BE2C (cell line): ENCODE measurements around the gene SRCAP.

Experiments
- DNase-seq: peaks from one replicate; pipeline ENCODE4 v3.0.0-alpha.2; 2020
- H3K27me3 ChIP-seq: fragments of 250-450 bp; sonication (Bioruptor Pico); 2 replicates; pipeline ENCODE4 v1.5.1; 2020; ENCODE audit warnings: mild to moderate bottlenecking
- H3K36me3 ChIP-seq: fragments of 250-450 bp; sonication (Bioruptor Pico); 2 replicates; pipeline ENCODE4 v1.5.1; 2020; ENCODE audit warnings: mild to moderate bottlenecking
- H3K4me1 ChIP-seq: fragments of 250-450 bp; sonication (Bioruptor Pico); 2 replicates; pipeline ENCODE4 v1.5.1; 2020
- H3K4me3 ChIP-seq: 2 replicates; pipeline ENCODE4 v1.5.1; 2011; ENCODE audit warnings: low read depth, low read length
- H3K9me3 ChIP-seq: fragments of 250-450 bp; sonication (Bioruptor Pico); 2 replicates; pipeline ENCODE4 v1.5.1; 2020
- TF ChIP-seq, protein P1 (sequence below): IDR thresholded peaks from 2 replicates; pipeline ENCODE4 v1.5.1; 2012; ENCODE audit warnings: mild to moderate bottlenecking, low read depth, low read length

SRCAP gene

DNA sequence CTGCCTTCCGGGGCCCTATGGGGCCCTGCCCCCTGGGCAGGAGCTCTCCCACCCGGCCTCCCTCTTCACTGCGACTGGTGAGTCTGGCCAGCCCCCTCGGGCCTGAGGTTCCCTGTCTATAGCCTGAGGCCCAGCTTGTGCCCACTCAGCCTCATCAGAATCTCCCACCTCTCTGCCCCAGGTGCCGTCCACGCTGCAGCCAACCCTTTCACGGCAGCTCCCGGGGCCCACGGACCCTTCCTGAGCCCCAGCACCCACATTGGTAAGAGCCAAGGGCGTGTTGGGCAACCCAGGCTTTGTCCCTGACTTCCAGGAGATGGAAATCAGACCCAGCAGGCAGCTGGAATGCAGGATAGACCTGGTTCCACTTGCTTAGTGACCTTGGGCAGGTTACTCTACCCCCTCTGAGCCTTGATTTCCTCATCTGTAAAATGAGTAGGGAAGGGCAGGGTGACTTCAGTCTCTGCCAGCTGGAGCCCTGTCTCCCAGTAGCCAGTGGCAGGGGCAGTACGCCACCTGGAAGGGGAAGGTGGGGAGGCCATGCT, 31.5 kb upstream of the SRCAP start:
- H3K4me1 ChIP-seq = no peaks in the 10 kb centered on the region
- DNase-seq = no peak
- H3K4me3 ChIP-seq = no peak overlapping the region
- TF ChIP-seq, protein P1, sequence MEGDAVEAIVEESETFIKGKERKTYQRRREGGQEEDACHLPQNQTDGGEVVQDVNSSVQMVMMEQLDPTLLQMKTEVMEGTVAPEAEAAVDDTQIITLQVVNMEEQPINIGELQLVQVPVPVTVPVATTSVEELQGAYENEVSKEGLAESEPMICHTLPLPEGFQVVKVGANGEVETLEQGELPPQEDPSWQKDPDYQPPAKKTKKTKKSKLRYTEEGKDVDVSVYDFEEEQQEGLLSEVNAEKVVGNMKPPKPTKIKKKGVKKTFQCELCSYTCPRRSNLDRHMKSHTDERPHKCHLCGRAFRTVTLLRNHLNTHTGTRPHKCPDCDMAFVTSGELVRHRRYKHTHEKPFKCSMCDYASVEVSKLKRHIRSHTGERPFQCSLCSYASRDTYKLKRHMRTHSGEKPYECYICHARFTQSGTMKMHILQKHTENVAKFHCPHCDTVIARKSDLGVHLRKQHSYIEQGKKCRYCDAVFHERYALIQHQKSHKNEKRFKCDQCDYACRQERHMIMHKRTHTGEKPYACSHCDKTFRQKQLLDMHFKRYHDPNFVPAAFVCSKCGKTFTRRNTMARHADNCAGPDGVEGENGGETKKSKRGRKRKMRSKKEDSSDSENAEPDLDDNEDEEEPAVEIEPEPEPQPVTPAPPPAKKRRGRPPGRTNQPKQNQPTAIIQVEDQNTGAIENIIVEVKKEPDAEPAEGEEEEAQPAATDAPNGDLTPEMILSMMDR = no peak
- no peaks in the 10 kb centered on the region for H3K27me3 ChIP-seq
- no peaks in the 10 kb centered on the region for H3K9me3 ChIP-seq
- H3K36me3 ChIP-seq = peaks cover 62% of the 10 kb centered on the region

DNA sequence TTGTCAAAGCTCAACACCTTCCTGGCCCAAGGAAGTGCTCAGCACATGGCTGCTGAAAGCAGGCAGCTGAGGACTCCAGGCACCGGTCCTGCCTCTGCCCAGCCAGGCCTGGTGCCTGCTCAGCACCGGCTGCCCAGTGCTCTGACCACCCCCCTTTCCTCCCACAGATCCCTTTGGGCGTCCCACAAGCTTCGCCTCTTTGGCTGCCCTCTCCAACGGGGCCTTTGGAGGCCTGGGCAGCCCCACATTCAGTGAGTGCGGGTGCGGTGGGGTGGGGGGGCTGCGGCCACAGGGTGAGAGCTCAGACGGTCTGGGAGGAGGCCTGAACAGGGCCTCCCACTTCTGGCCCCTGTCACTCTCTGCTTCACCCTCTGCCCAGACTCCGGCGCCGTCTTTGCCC, 30.6 kb upstream of the SRCAP start:
- TF ChIP-seq, protein P1 = no peak
- H3K4me1 ChIP-seq = no peaks in the 10 kb centered on the region
- no peak for DNase-seq
- no peaks in the 10 kb centered on the region for H3K9me3 ChIP-seq
- no peak overlapping the region for H3K4me3 ChIP-seq
- H3K36me3 ChIP-seq = peaks cover 52% of the 10 kb centered on the region
- H3K27me3 ChIP-seq = no peaks in the 10 kb centered on the region

DNA sequence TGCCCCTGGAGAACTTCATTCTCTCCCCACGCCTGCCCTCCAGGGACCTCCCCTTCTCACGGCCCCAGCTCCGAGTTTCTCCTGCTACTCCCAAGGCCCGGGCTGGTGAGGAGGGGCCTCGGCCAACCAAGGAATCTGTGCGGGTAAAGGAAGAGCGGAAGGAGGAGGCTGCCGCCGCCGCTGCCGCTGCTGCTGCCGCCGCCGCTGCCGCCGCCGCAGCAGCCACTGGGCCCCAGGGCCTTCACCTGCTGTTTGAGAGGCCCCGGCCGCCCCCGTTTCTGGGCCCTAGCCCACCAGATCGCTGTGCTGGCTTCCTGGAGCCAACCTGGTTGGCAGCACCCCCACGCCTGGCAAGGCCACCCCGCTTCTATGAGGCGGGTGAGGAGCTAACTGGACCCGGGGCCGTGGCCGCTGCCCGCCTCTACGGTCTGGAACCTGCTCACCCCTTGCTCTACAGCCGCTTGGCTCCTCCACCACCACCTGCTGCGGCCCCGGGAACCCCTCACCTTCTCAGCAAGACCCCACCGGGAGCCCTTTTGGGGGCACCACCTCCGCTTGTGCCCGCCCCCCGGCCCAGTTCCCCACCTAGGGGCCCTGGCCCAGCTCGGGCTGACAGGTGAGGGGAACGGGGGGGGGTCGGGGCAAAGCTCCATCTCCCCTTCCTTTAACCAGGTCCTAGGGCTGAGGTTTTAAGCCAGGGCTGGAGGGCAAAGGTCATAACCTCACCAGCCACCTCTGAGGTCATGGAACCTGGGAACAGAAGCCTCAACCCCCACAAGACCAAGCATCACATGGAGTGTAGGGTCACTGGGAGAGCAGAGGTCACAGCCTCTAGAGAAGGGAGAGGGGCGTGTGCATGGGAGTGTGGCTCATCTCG, 29.7 kb upstream of the SRCAP start:
- no peaks in the 10 kb centered on the region for H3K9me3 ChIP-seq
- TF ChIP-seq, protein P1 = no peak
- H3K27me3 ChIP-seq = no peaks in the 10 kb centered on the region
- no peaks in the 10 kb centered on the region for H3K4me1 ChIP-seq
- H3K36me3 ChIP-seq = peaks cover 48% of the 10 kb centered on the region
- H3K4me3 ChIP-seq = no peak overlapping the region
- DNase-seq = no peak

DNA sequence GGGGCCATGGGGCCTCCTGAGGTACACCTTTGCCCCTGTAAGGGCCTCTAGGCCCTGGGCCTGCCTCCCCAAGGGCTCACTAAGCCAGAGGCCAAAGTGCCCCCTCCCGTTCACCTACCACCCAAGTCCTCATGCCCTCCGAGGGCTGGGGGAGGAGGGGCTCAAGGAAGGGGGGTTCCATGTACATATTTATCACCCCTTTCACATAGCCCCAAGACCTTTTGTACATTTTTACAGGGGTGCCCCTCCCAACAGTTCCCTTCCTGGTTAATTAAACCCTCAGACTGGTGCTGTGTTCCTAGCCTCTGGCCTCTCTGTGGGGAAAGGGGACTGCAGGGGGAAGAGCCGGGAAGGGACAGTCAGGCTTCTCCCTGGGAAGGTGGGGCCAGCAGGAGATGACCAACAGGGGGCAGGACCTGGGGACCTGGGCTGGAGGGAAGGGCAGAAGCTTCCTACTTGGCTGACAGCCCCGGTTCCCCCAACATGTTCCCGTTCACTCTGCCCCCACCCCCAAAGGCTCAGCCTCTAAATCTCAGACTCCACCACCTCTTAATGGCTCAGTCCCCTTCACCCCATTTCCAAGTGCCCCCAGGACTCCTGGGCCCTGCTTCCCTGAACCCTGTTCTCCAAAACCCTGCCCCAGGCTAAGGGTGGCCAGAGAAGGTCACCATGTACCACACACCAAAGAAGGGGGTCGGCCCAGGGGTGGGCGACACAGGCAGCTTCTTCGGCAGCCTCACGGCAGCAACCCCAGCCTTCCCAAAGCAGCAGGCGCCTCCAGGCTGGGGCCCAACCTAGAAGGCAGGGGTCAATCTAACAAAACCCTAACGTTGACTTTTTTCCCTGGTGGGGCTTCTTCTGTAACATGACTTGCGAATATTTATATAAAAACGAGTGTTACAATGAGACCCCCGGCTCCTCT, 28.8 kb upstream of the SRCAP start:
- no peaks in the 10 kb centered on the region for H3K4me1 ChIP-seq
- DNase-seq = no peak
- H3K4me3 ChIP-seq = no peak overlapping the region
- TF ChIP-seq, protein P1 = peak; percentile 20; the same call in 1 of the 2 replicates
- H3K9me3 ChIP-seq = no peaks in the 10 kb centered on the region
- no peaks in the 10 kb centered on the region for H3K27me3 ChIP-seq
- H3K36me3 ChIP-seq = peaks cover 40% of the 10 kb centered on the region

DNA sequence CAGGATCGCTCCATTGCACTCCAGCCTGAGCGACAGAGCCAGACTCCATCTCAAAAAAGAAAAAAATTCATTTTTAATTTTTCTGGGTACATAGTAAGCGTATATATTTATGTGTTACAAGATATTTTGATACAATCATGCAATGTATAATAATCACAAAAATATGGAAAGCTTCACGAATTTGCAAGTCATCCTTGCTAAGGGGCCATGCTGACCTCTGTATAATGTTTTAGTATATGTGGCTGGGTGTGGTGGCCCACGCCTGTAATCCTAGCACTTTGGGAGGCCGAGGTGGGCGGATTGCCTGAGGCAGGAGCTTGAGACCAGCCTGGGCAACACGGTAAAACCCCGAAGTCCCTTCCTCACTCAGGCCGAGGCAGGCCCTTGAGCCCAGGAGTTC, 23.8 kb upstream of the SRCAP start:
- TF ChIP-seq, protein P1 = no peak
- H3K27me3 ChIP-seq = no peaks in the 10 kb centered on the region

More for the DNA sequence above, 23.8 kb upstream of the SRCAP start:
- H3K9me3 ChIP-seq = no peaks in the 10 kb centered on the region
- no peaks in the 10 kb centered on the region for H3K4me1 ChIP-seq
- no peaks in the 10 kb centered on the region for H3K36me3 ChIP-seq
- DNase-seq = no peak
- no peak overlapping the region for H3K4me3 ChIP-seq
